SJCRH30 (cell line): ENCODE measurements around the gene SCGB2A2. TPM values are rescaled to one million over a fixed set of nuclear protein-coding genes. Genes with fewer than 3 reads are reported as not detected.
A peak's percentile ranks its signal among the peaks of the same experiment; 100 is the strongest.

ENCODE experiments used
- DNase-seq, 2 experiments: peaks; one replicate each; pipeline ENCODE4 v3.0.0-alpha.2; 2015 to 2020
- H3K27ac ChIP-seq: fragments of 250-450 bp; sonication (Bioruptor Pico); 2 replicates; pipeline ENCODE4 v1.5.1; 2020; ENCODE audit warnings: mild to moderate bottlenecking, moderate library complexity
- H3K27me3 ChIP-seq: fragments of 250-450 bp; sonication (Bioruptor Pico); 2 replicates; pipeline ENCODE4 v1.5.1; 2020; ENCODE audit warnings: mild to moderate bottlenecking, moderate library complexity
- H3K36me3 ChIP-seq: fragments of 250-450 bp; sonication (Bioruptor Pico); 2 replicates; pipeline ENCODE4 v1.5.1; 2020; ENCODE audit warnings: mild to moderate bottlenecking, moderate library complexity
- H3K4me1 ChIP-seq: fragments of 250-450 bp; sonication (Bioruptor Pico); 2 replicates; pipeline ENCODE4 v1.5.1; 2020; ENCODE audit warnings: mild to moderate bottlenecking, moderate library complexity
- H3K4me3 ChIP-seq: fragments of 250-450 bp; sonication (Bioruptor Pico); 2 replicates; pipeline ENCODE4 v1.5.1; 2020; ENCODE audit warnings: mild to moderate bottlenecking, moderate library complexity
- H3K9me3 ChIP-seq: fragments of 250-450 bp; sonication (Bioruptor Pico); replicated peaks from 2 replicates; pipeline ENCODE4 v1.5.1; 2020; ENCODE audit warnings: mild to moderate bottlenecking, moderate library complexity
- total RNA-seq: library from RNA; depleted of rRNA; stranded (reverse); fragments of >200 nt; shearing (Covaris generic); gene quantifications from 2 replicates; pipeline ENCODE4 v1.2.3, GENCODE V29; 2014; rRNA removed

Gene SCGB2A2
- total RNA-seq, 1 experiment from 2014 or later: not detected

DNA sequence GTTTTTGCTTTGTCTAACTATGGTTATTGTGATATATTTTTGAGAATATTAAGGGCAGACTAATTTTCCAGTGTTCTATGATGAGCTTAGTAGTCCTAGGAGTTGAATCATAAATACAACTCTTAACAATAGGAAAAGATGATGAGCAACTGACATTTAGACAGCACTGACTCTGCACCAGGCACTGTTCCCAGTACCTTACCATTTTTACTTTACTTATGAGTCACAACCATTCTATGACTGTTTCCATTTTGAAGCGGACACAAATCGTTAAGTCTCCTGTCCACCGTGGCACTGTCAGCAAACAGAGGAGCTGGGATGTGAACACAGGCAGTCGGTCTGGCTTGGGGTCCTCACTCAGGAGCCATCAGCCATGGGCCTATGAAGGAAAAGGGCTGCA lies 3.4 kb upstream of the SCGB2A2 start:
- Histone ChIP-seq H3K27ac (no peak overlapping the region), H3K36me3 (no peaks in the 10 kb centered on the region), H3K4me3 (no peak overlapping the region), H3K27me3 (no peaks in the 10 kb centered on the region), H3K4me1 (no peaks in the 10 kb centered on the region), H3K9me3 (no peaks in the 10 kb centered on the region)
- no peak for DNase-seq

DNA sequence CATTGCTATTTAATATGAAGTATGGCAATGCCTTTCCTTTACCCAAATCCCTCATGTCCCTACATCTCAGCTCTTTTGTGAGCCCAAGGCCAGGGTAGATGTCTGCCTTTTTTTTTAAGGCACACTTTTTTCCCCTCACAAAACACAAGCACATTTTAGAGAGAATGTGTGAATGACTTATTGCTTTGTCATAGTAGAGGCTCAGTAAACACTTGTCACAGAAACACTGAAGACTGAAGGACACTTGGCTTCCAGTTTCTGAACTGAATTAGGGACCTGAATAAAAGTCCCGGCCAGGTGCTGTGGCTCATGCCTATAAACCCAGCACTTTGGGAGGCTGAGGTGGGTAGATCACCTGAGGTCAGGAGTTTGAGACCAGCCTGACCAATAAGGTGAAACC lies 2.9 kb upstream of the SCGB2A2 start:
- DNase-seq: no peak
- Histone ChIP-seq H3K27ac (no peak overlapping the region), H3K4me3 (no peak overlapping the region), H3K27me3 (no peaks in the 10 kb centered on the region), H3K36me3 (no peaks in the 10 kb centered on the region), H3K9me3 (no peaks in the 10 kb centered on the region), H3K4me1 (no peaks in the 10 kb centered on the region)

DNA sequence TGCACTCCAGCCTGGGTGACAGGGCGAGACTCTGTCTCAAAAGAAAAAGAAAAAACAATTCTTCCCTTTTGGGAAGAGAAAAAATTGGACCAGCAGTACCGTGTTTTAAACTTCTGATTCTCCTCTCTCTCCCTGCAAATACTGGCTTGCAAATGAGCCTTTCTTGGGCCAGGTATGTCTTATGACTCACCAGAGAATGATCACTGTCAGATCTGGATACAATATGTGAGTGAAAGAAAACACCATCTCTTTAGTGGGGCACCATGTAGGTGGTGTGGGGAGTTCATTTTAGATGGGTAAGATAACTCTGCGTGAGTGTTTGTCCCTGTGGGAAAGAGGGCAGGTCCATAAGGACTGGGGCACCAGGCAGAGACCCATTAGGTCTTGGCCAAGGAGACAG lies 2.4 kb upstream of the SCGB2A2 start:
- Histone ChIP-seq H3K4me1 (no peaks in the 10 kb centered on the region), H3K27ac (no peak overlapping the region), H3K9me3 (no peaks in the 10 kb centered on the region), H3K27me3 (no peaks in the 10 kb centered on the region), H3K4me3 (no peak overlapping the region), H3K36me3 (no peaks in the 10 kb centered on the region)
- DNase-seq: no peak

DNA sequence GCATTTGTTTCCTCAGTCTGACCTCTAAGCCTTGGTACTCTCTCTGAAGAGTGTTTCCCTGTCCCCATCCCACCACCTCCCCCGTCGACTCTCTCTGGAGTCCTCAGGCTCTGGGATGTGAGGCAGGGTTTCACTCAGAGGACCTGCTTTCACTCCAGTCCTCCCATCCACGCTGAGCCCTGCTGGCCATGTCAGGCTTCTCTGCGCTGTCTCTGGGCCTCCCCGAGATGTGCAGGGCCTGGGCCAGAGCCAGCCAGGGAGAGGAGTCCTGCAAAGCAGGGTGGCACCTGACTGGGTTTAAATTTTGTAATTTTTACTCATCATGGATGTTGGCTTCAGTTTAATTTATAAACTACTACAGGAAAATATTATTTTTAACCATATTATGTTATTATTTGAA lies 3.3 kb downstream of the SCGB2A2 start:
- no peaks in the 10 kb centered on the region for H3K9me3 ChIP-seq
- H3K36me3 ChIP-seq: no peaks in the 10 kb centered on the region
- no peak overlapping the region for H3K27ac ChIP-seq
- H3K4me3 ChIP-seq: no peak overlapping the region
- no peaks in the 10 kb centered on the region for H3K4me1 ChIP-seq
- no peaks in the 10 kb centered on the region for H3K27me3 ChIP-seq
- DNase-seq: no peak

GRCh38 chr11:62273789-62274275 lies 3.9 kb downstream of the SCGB2A2 start:
- Histone ChIP-seq H3K4me3 (no peak overlapping the region), H3K4me1 (no peaks in the 10 kb centered on the region), H3K27ac (no peak overlapping the region), H3K27me3 (no peaks in the 10 kb centered on the region), H3K36me3 (no peaks in the 10 kb centered on the region), H3K9me3 (no peaks in the 10 kb centered on the region)
- no peak for DNase-seq

DNA sequence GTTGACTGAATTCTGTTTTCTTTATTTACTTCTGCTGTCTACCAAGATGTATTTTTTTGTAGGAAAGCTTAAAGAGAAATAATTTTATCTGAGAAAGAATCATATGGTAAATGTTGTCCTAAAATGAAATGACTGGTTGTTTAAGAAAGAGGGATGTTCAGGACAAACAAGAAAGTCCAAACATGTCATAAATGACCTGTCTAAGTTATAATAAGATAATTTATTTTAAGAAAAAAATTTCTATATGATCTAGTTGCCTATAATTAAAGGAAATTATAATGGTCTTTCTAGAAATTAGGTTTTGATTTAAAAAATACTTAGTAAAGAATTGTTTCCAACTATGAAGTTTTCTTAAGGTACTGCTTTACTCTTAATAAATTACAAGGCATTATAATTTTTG lies 10.5 kb downstream of the SCGB2A2 start:
- no peaks in the 10 kb centered on the region for H3K4me1 ChIP-seq
- no peak overlapping the region for H3K4me3 ChIP-seq
- H3K9me3 ChIP-seq: peaks cover 6% of the 10 kb centered on the region
- H3K27ac ChIP-seq: no peak overlapping the region
- H3K36me3 ChIP-seq: no peaks in the 10 kb centered on the region
- DNase-seq: no peak
- H3K27me3 ChIP-seq: no peaks in the 10 kb centered on the region

- H3K4me1 ChIP-seq: no peaks in the 10 kb centered on the region
- H3K27me3 ChIP-seq: no peaks in the 10 kb centered on the region
- peak; percentile 21 to 44 for DNase-seq
- H3K36me3 ChIP-seq: no peaks in the 10 kb centered on the region
- no peak overlapping the region for H3K4me3 ChIP-seq
- H3K27ac ChIP-seq: no peak overlapping the region
- no peaks in the 10 kb centered on the region for H3K9me3 ChIP-seq
Observed at GRCh38 chr11:62295504-62295903, 25.5 kb downstream of the SCGB2A2 start.

GRCh38 chr11:62298975-62299374 lies 29.0 kb downstream of the SCGB2A2 start, which contains the start of gene SCGB1D4:
TSS of gene SCGB1D4 (minus strand) at chr11:62299075. CDS start at chr11:62299010, 65 bp downstream.
- Histone ChIP-seq H3K36me3 (no peaks in the 10 kb centered on the region), H3K9me3 (no peaks in the 10 kb centered on the region), H3K27ac (no peak within 1 kb of the TSS), H3K4me3 (no peak within 1 kb of the TSS), H3K27me3 (no peaks in the 10 kb centered on the region), H3K4me1 (no peaks in the 10 kb centered on the region)
- DNase-seq: no peak

GRCh38 chr11:62306227-62306626 lies 36.3 kb downstream of the SCGB2A2 start:
- DNase-seq: no peak
- no peaks in the 10 kb centered on the region for H3K27me3 ChIP-seq
- H3K27ac ChIP-seq: no peak overlapping the region
- no peaks in the 10 kb centered on the region for H3K9me3 ChIP-seq
- H3K4me3 ChIP-seq: no peak overlapping the region
- H3K36me3 ChIP-seq: no peaks in the 10 kb centered on the region
- H3K4me1 ChIP-seq: no peaks in the 10 kb centered on the region

- Histone ChIP-seq H3K36me3 (no peaks in the 10 kb centered on the region), H3K4me1 (no peaks in the 10 kb centered on the region), H3K9me3 (no peaks in the 10 kb centered on the region)
Observed at GRCh38 chr11:62307950-62308349, 38.0 kb downstream of the SCGB2A2 start.

DNA sequence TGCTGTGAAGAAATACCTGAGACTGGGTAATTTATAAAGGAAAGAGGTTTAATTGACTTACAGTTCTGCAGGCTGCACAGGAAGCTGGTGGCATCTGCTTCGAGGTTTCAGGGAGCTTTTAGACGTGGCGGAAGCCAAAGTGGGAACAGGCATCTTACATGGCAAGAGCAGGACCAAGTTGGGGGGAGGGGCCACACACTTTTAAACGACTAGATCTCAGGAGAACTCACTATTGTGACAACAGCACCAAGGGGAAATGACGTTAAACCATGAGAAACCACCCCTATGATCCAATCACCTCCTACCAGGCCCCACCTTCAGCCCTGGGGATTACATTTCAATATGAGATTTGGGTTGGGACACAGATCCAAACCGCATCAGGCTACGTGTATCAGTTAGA lies 40.0 kb downstream of the SCGB2A2 start:
- Histone ChIP-seq H3K27me3 (no peaks in the 10 kb centered on the region), H3K36me3 (no peaks in the 10 kb centered on the region), H3K4me3 (no peak overlapping the region), H3K4me1 (no peaks in the 10 kb centered on the region), H3K27ac (no peak overlapping the region), H3K9me3 (no peaks in the 10 kb centered on the region)
- no peak for DNase-seq

More at GRCh38 chr11:62307950-62308349, 38.0 kb downstream of the SCGB2A2 start:
- DNase-seq: no peak
- H3K27me3 ChIP-seq: no peaks in the 10 kb centered on the region
- no peak overlapping the region for H3K27ac ChIP-seq
- H3K4me3 ChIP-seq: no peak overlapping the region

DNA sequence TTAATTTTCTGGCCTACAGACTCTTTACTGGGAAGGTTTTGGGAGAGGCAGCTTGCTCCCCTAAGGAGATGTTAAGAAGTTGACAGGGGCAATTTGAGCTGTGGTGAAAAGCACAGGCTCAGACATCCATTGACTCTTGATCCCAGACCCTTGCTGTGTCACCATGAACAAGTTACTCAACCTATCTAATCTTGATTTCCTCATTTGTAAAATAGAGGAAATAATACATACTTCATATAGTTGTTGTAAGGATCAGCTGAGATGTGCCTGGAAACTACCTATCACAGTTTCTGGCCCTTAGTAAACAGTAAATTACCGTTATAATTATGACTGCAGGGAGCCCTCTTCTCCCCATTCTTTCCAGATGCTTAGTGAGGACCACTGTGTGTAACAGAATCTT lies 45.5 kb downstream of the SCGB2A2 start:
- DNase-seq: no peak
- H3K4me1 ChIP-seq: no peaks in the 10 kb centered on the region
- no peaks in the 10 kb centered on the region for H3K36me3 ChIP-seq
- no peaks in the 10 kb centered on the region for H3K9me3 ChIP-seq
- no peak overlapping the region for H3K27ac ChIP-seq
- H3K27me3 ChIP-seq: no peaks in the 10 kb centered on the region
- no peak overlapping the region for H3K4me3 ChIP-seq

- H3K36me3 ChIP-seq: no peaks in the 10 kb centered on the region
- H3K27ac ChIP-seq: no peak overlapping the region
- no peaks in the 10 kb centered on the region for H3K27me3 ChIP-seq
Observed at GRCh38 chr11:62322524-62322923, 52.6 kb downstream of the SCGB2A2 start.

More at GRCh38 chr11:62322524-62322923, 52.6 kb downstream of the SCGB2A2 start:
- H3K4me1 ChIP-seq: peaks cover 14% of the 10 kb centered on the region; the same call in 1 of the 2 replicates
- no peak overlapping the region for H3K4me3 ChIP-seq
- DNase-seq: no peak
- H3K9me3 ChIP-seq: no peaks in the 10 kb centered on the region

Other genes starting within 250 kb of the SCGB2A2 start
- gene INCENP, start 146.1 kb upstream of the SCGB2A2 start, total RNA-seq: 111 and 118 TPM in 2 replicates
- not detected in 2 replicates for gene SCGB1D1, start 79.9 kb upstream of the SCGB2A2 start, total RNA-seq
- not detected in 2 replicates for gene SCGB2A1, start 61.5 kb upstream of the SCGB2A2 start, total RNA-seq
- gene SCGB1D2, start 27.9 kb upstream of the SCGB2A2 start, total RNA-seq: not detected in 2 replicates
- not detected in 2 replicates for gene SCGB1D4, start 28.9 kb downstream of the SCGB2A2 start, total RNA-seq
- gene ASRGL1, start 67.3 kb downstream of the SCGB2A2 start, total RNA-seq: 17.4 and 22.6 TPM in 2 replicates
- gene SCGB1A1, start 148.9 kb downstream of the SCGB2A2 start, total RNA-seq: not detected in 2 replicates